GM18505 (cell line): ENCODE measurements around the gene TTC39A.
"Not testable (repeated sequence)": the region's sequence is repeated elsewhere in the genome, so short reads cannot be mapped to it uniquely, and the experiment has no call there.

Experiments used
- ATAC-seq: cut with Tn5 transposase; IDR thresholded peaks from one replicate; pipeline ENCODE4 v1.9.1; 2021; ENCODE audit not compliant: unreplicated experiment
- POLR2A ChIP-seq: IDR thresholded peaks from 4 replicates; pipeline ENCODE4 v1.6.1; 2011; ENCODE audit warnings: borderline replicate concordance; ENCODE audit not compliant: insufficient read depth, insufficient read length; ENCODE audit errors: extremely low read depth

TTC39A gene

DNA sequence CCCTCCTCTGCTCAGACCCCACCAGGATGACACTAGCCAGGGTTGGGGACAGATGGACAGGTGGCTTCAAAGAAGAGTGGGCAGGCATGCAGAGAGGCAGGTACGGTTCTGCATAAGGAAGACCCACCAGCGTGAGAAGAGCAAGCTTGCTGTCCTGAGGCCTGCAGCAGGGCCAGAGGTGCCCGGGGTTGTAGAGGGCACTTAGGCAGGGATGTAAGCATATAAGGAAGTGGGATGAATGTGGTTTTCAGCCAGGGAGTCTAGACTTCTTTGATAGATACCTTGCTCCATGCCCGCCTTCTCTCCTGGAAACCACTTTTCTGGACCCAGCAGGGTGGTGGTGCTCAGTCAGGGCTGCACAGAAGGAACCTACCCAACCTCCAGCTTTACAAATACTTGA, 1.4 kb downstream of the TTC39A start:
- no peak for TF ChIP-seq POLR2A
- ATAC-seq: no peak

DNA sequence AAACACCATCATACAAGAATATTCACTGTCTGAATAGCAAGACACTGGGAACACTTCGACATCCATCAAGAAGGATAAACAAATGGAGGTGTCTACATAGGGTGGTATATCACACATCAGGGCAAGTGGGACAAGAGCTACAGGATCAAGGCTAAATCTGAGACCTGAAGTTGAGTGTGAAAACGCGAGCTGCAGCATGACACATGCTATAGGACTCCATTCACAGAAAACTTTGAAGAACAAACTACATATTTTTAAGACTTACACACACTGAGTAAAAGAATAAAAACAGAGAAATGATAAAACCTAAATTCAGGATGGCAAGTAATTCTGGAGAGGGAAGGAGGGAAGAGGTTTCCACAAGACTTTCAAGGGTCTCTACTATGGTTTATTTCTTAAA, 2.1 kb downstream of the TTC39A start:
- ATAC-seq: no peak
- TF ChIP-seq POLR2A: no peak

DNA sequence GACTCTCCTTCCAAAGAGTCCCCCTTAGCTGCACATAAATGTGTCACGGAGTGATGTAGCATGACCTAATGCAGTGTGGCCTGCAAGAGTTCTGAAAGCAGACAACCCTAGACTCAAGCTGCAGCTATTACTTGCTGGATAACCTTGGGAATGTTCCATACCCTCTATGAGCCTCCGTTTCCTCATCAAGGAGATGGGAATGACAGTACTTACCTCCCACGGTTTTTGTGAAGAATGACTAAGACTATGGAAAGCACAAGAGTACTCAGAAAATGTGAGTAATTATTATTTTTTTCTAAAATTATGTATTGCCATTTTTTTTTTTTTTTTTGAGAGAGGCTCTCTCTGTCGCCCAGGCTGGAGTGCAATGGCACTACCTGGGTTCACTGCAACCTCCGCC, 3.0 kb downstream of the TTC39A start:
- no peak for ATAC-seq
- TF ChIP-seq POLR2A: no peak

DNA sequence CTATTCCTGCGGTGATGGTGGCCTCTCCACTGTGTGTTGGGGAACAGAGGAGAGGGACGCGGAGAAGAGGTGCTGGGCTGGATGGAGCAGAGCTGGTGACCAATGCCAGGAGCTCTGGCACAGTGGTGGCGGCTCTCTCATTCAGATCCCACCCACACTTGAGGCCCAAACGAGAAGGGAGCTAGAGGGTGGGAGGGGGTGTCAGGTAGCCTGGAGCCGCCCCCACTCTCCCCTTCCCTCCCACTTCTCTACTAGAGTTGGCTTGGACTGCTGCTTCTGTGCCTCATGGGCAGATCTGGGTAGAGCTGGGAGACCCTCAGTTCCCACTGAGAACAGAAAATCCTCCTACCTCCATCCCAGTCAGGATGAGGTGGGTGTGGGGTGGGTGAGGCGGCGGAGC, 3.5 kb downstream of the TTC39A start:
- no peak for TF ChIP-seq POLR2A

DNA sequence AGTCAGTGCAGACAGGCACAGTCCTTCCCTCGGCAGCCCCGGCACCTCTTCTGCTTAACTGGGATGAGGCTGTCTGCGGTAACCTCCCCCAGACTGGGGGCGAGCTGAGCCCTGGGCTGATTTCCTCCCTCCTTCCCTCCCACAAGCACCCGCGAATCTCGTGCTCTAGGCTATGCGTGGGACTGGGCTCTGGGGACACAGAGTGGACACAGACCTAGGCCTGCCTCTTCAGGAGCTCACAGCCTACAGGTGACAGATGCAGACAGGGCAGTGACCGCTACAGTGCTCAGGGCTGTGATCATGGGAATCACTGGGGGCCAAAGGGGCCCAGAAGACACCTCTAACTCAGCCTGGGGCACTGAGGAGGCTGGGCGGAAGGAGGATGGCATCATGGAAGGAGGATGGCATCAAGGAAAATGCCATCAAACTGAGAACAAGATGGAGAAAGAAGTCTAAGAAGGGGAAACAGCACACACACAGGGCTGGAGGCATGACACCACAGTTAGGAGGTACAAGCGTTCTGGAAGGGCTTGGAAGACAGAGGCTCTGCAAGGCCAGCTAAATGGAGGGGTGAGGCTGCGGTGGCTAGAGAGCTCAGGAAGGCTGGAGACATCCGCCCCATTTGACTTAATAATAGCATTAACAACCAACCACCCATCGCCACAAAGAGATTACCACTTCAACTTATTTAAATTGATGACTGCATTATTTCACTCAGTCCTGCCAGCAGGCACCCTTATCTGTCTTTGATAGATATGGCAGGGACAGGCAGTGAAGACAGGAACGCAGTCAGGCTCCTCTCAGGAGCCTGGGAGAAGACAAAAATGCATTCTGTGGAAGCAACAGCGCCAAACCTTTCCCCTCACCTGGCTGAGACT, 4.2 kb downstream of the TTC39A start:
- ATAC-seq: no peak
- TF ChIP-seq POLR2A: no peak

More for the DNA sequence above, 3.5 kb downstream of the TTC39A start:
- no peak for ATAC-seq

DNA sequence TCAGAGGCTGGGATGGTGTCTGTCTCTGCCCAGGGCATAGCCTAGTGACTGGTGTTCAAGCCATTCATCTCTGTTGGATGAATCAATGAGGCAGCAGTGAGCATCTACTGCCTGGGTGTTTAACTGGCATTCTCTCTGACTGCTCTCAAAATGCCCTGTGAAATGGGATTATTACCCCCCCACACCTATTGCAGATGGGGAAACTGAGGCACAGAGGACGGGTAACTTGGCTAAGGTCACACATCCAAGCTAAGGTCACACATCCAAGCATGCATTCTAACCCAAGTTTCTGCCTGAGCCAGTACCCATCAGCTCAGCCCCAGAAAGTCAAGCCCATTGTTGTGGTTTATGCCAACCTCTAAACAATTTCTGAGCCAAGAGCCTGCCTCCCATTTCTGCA, 5.0 kb downstream of the TTC39A start:
- no peak for ATAC-seq
- TF ChIP-seq POLR2A: no peak

DNA sequence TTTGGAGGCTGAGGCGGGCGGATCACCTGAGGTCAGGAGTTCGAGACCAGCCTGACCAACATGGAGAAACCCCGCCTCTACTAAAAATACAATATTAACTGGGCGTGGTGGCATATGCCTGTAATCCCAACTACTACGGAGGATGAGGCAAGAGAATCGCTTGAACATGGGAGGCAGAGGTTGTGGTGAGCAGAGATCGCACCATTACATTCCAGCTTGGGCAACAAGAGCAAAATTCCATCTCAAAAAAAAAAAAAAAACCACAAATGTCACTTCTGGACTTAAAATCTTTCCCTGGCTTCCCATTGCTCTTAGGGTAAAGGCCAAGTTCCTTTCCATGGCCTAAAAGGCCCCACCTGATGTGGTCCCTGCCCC, 5.4 kb downstream of the TTC39A start:
- ATAC-seq: not testable (repeated sequence)

DNA sequence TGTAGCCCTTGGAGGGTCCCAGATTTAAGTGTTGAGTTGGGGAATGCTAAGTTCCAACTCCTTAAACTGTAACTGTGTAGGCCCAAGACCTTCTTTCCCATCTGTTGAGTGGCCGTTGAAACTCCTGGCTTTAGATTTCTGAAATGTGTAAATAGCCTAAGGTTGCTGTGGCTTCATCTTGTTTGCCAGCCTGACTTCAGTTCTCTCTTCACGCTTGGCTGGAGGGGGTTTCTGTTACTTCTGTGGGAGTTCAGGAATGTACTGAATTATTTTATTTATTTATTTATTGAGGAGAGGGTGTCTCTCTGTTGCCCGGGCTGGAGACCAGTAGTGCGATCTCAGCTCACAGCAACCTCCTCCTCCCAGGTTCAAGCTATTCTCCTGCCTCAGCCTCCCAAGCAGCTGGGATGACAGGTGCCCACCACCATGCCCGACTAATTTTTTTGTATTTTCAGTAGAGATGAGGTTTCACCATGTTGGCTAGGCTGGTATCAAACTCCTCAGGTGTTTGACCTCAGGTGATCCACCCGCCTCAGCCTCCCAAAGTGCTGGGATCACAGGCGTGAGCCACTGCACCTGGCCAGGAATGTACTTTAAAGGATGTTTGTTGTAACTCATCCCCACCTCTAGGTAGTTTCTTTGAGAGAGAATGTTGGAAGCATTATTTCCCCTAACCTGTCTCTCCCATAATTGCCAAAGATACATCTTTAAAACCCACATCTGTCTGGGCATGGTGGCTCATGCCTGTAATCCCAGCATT, 5.9 kb downstream of the TTC39A start:
- TF ChIP-seq POLR2A: no peak
- ATAC-seq: no peak

DNA sequence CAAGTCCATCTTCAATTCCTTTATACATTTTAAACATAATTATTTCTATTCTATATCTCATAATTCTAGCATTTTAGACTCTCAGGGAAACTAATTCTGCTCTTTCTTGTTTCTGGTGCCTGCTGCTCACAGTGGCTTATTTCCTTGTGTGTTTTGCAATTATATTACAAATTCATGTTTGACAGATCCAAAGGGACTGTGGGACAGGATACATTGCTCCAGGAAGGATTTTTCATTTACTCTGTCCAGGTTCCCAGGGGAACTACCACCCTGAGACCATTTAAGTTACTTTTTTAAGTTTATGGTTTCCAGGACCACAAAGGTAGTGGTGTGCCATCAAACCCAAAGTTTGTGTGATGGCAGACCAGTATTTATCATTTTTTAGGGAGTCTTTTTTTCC, 6.6 kb downstream of the TTC39A start:
- no peak for TF ChIP-seq POLR2A
- no peak for ATAC-seq

DNA sequence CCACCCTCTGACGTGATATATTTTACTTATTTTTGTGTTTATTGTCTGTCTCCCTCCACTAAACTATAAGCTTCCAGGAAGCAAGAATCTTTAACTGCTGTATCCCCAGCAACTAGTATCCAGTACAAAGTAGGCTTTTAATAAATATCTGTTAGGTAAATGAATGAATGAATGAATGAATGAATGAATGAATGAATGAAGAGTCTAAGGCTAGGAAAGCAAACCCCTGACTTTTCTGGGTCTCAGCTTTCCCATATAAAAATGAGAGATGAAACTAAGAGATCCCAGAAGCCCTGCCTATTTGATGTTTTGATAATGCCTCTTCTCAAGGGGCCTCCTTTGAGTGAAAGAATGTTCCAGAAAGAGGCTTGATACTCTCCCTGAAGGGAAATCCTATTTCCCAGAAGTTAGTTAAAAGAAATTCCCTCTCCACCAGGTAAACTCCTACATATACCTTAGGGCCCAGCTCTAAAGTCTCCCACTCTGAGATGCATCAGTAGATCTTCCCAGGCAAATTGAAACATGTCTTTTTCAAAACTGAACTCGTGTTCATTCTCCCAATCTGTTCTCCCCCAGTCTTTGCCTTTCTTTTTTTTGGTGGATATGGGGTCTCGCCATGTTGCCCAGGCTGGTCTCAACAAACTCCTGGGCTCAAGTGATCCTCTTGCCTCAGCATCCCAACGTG, 7.8 kb downstream of the TTC39A start:
- TF ChIP-seq POLR2A: no peak
- no peak for ATAC-seq

DNA sequence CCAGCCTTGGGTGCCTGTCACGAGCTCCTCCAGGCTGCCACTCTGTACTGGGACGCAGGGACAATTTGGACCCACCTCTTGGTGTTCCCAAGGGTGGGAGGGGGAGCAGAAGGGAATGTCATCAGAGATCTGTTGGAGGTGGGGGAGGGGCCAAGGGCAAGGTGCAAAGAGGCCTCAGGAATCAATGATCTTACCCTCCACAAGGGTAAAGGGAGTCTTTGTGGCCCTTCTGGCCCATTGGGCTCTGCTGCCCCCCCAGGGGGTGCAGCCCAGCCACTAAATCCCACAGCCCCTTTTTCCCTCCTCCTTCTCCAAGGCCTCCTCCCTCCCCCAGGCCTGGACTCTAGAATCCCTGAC, 8.5 kb downstream of the TTC39A start:
- ATAC-seq: no peak
- no peak for TF ChIP-seq POLR2A

DNA sequence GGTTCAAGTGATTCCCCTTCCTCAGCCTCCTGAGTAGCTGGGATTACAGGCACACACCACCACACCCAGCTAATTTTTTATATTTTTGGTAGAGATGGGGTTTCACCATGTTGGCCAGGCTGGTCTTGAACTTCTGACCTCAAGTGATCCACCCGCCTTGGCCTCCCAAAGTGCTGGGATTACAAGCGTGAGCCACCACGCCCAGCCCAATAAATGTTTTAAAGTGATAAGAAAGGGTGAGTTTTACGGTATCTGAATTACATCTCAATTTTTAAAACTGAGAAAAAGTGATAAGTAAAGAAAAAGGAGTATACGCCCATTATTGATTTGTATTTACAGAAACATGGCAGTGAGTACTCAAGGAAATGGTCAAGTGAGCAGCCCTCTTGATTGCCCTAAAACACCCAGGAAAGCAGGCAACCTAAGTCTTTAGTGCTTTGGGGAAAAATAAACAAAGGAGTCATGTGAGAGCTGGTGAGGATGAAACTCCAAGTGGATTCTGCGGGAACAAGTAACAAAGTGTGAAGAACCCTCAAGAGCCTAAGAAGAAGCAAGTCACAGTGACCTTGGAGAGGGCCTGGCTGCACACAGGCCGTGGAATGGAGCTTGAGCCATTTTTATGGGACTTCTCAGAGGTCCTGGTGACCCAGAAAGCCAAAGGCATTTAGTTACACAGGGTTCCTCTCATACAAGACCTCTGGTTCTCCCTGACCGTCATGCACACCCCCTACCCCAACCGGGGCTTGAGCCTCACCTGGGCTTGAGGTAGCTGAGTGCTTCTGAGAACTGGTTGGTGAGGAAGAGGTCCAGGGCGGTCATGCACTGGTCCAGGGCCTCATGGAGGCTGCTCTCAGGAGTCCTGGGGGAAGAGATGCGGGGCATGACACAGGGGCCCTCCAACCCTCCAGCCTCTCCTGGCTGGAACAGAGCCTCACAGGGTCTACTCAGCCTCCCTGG, 9.1 kb downstream of the TTC39A start:
- no peak for TF ChIP-seq POLR2A
- no peak for ATAC-seq

DNA sequence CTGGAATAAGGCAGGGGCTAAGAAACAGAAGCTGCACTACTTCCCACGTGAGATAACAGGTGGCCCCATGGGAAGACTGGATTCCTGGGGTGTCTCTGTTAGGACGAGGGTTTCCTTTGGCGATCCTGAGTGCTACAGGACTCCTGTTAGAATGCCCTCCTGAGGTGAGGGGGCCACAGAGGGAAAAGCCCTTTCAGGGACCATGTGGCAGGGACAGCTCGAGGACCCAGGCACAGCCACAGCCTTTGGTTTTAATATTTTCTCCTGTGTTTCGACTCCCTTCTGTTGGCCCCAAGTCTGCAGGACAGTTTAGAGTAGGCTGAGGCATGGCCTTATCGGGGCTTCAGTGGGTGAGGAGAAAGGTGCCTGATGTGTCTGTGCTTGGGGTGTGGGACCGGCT, 12.6 kb downstream of the TTC39A start:
- no peak for TF ChIP-seq POLR2A
- ATAC-seq: no peak
